GM23338 (cell line): ENCODE measurements around the gene LNP1. TPM values are rescaled to one million over a fixed set of nuclear protein-coding genes. Genes with fewer than 3 reads are reported as not detected.

Source experiments
- ATAC-seq: fragments of 200-7000 bp; cut with Tn5 transposase; 3 replicates; pipeline ENCODE4 v1.9.1; 2020
- DNase-seq: peaks from one replicate; pipeline ENCODE4 v3.0.0-alpha.2; 2015; ENCODE audit warnings: low spot score
- H2AFZ ChIP-seq: fragments of 200-600 bp; sonication (generic); 2 replicates; pipeline ENCODE4 v1.8.0; 2016; ENCODE audit warnings: antibody characterized with exemption, mild to moderate bottlenecking, moderate library complexity
- H3F3A ChIP-seq: fragments of 200-600 bp; sonication (generic); replicated peaks from 2 replicates; pipeline ENCODE4 v1.8.0; 2017; ENCODE audit warnings: antibody characterized with exemption, mixed run types, low read depth
- H3K27ac ChIP-seq: fragments of 200-600 bp; sonication (generic); 2 replicates; pipeline ENCODE4 v1.6.1; 2016; ENCODE audit warnings: low read depth
- H3K27me3 ChIP-seq: fragments of 200-600 bp; sonication (generic); 2 replicates; pipeline ENCODE4 v1.8.0; 2016; ENCODE audit warnings: mild to moderate bottlenecking, mixed run types, moderate library complexity; ENCODE audit not compliant: insufficient read depth
- H3K36me3 ChIP-seq: fragments of 200-600 bp; sonication (generic); 2 replicates; pipeline ENCODE4 v1.8.0; 2016; ENCODE audit warnings: mild to moderate bottlenecking; ENCODE audit not compliant: insufficient read depth
- H3K4me1 ChIP-seq: fragments of 200-600 bp; sonication (generic); 2 replicates; pipeline ENCODE4 v1.8.0; 2016; ENCODE audit warnings: mild to moderate bottlenecking, moderate library complexity; ENCODE audit not compliant: insufficient read depth
- H3K4me2 ChIP-seq: fragments of 200-600 bp; sonication (generic); 2 replicates; pipeline ENCODE4 v1.7.1; 2017; ENCODE audit warnings: mixed run types
- H3K4me3 ChIP-seq: fragments of 200-600 bp; sonication (generic); 2 replicates; pipeline ENCODE4 v1.6.1; 2016; ENCODE audit warnings: mixed run types
- H3K79me2 ChIP-seq: fragments of 200-600 bp; sonication (generic); replicated peaks from 2 replicates; pipeline ENCODE4 v1.8.0; 2017; ENCODE audit warnings: mild to moderate bottlenecking; ENCODE audit not compliant: insufficient read depth
- H3K9me2 ChIP-seq: fragments of 200-600 bp; sonication (generic); 2 replicates; pipeline ENCODE4 v1.8.0; 2017; ENCODE audit not compliant: insufficient read depth
- H4K20me1 ChIP-seq: fragments of 200-600 bp; sonication (generic); replicated peaks from 2 replicates; pipeline ENCODE4 v1.8.0; 2017; ENCODE audit warnings: mild to moderate bottlenecking; ENCODE audit not compliant: insufficient read depth
- H3K27ac Mint-ChIP-seq: 2 replicates; pipeline ENCODE4 v1.8.0; 2020; ENCODE audit warnings: inconsistent platforms, mild to moderate bottlenecking, moderate library complexity, mixed read lengths
- H3K27me3 Mint-ChIP-seq: 3 replicates; pipeline ENCODE4 v1.8.0; 2022; ENCODE audit warnings: low read depth, mild to moderate bottlenecking, moderate library complexity, mixed read lengths, inconsistent platforms; ENCODE audit not compliant: insufficient read depth, poor library complexity
- H3K36me3 Mint-ChIP-seq: 3 replicates; pipeline ENCODE4 v1.8.0; 2021; ENCODE audit warnings: low read depth, mild to moderate bottlenecking, inconsistent platforms, moderate library complexity, mixed read lengths
- H3K4me1 Mint-ChIP-seq: 3 replicates; pipeline ENCODE4 v1.8.0; 2020; ENCODE audit warnings: mild to moderate bottlenecking, inconsistent platforms, mixed read lengths
- H3K4me3 Mint-ChIP-seq: 3 replicates; pipeline ENCODE4 v1.8.0; 2021; ENCODE audit warnings: moderate library complexity, mild to moderate bottlenecking, inconsistent platforms, mixed read lengths
- H3K9me3 Mint-ChIP-seq: 3 replicates; pipeline ENCODE4 v1.8.0; 2020; ENCODE audit warnings: moderate library complexity, mild to moderate bottlenecking, inconsistent platforms, mixed read lengths
- CREB1 ChIP-seq: fragments of 250-450 bp; sonication (Bioruptor Pico); IDR thresholded peaks from 2 replicates; pipeline ENCODE4 v1.5.0; 2020; ENCODE audit warnings: low read depth, mild to moderate bottlenecking, moderate library complexity
- CTCF ChIP-seq, 2 experiments: fragments of 200-600 bp in 1 of 2; sonication (generic) in 1 of 2; conservative IDR thresholded peaks; 2 replicates each; pipeline versions ENCODE4 v1.5.1 to v1.6.1; 2016 to 2017; ENCODE audit warnings: antibody characterized with exemption in 2 of 2, low read depth in 2 of 2, mild to moderate bottlenecking in 2 of 2, moderate library complexity in 1 of 2
- ETS1 ChIP-seq: IDR thresholded peaks from 2 replicates; pipeline ENCODE4 v1.6.1; 2016; ENCODE audit warnings: antibody characterized with exemption
- EZH2 ChIP-seq: fragments of 200-600 bp; sonication (generic); IDR thresholded peaks from one replicate; pipeline ENCODE4 v1.8.0; 2017; ENCODE audit warnings: antibody characterized with exemption, mild to moderate bottlenecking, low read depth; ENCODE audit not compliant: unreplicated experiment
- EZH2phosphoT487 ChIP-seq: fragments of 200-600 bp; sonication (generic); IDR thresholded peaks from one replicate; pipeline ENCODE4 v1.8.1; 2018; ENCODE audit warnings: antibody characterized with exemption; ENCODE audit not compliant: unreplicated experiment
- JUNB ChIP-seq: IDR thresholded peaks from one replicate; pipeline ENCODE4 v1.6.1; 2016; ENCODE audit warnings: antibody characterized with exemption; ENCODE audit not compliant: unreplicated experiment
- NANOG ChIP-seq: IDR thresholded peaks from 2 replicates; pipeline ENCODE4 v1.6.1; 2016; ENCODE audit warnings: antibody characterized with exemption, borderline replicate concordance
- POLR2AphosphoS5 ChIP-seq: IDR thresholded peaks from 2 replicates; pipeline ENCODE4 v1.6.1; 2016; ENCODE audit warnings: antibody characterized with exemption, low read depth
- REST ChIP-seq: IDR thresholded peaks from one replicate; pipeline ENCODE4 v1.6.1; 2018; ENCODE audit warnings: antibody characterized with exemption; ENCODE audit not compliant: unreplicated experiment
- STAT1 ChIP-seq: IDR thresholded peaks from one replicate; pipeline ENCODE4 v1.6.1; 2016; ENCODE audit warnings: antibody characterized with exemption; ENCODE audit not compliant: unreplicated experiment
- ZNF114 ChIP-seq: fragments of 250-450 bp; sonication (Bioruptor Pico); IDR thresholded peaks from 2 replicates; pipeline ENCODE4 v1.5.0; 2020; ENCODE audit warnings: mild to moderate bottlenecking, moderate library complexity
- ZNF331 ChIP-seq: fragments of 250-450 bp; sonication (Bioruptor Pico); IDR thresholded peaks from 2 replicates; pipeline ENCODE4 v1.5.0; 2020; ENCODE audit warnings: low read depth, mild to moderate bottlenecking, moderate library complexity
- ZNF462 ChIP-seq: fragments of 250-450 bp; sonication (Bioruptor Pico); IDR thresholded peaks from 2 replicates; pipeline ENCODE4 v1.5.0; 2020; ENCODE audit warnings: mild to moderate bottlenecking, moderate library complexity
- polyA plus RNA-seq: library from polyadenylated mRNA; unstranded; fragments of >200 nt; fragmentation: Nextera tagmentation; extraction: Ambion mirVana; gene quantifications from 2 replicates; pipeline ENCODE4 v1.2.1, GENCODE V29; 2016
- total RNA-seq: library from RNA; depleted of rRNA; stranded (reverse); fragments of >200 nt; shearing (Covaris generic); gene quantifications from 2 replicates; pipeline ENCODE4 v1.2.3, GENCODE V29; 2014

Gene LNP1
- total and polyA plus RNA-seq, 2 experiments from 2014 or later: 4.7 to 6.7 TPM

GRCh38 chr3:100359035-100359434 is 42.3 kb upstream of the LNP1 start:
- ATAC-seq: no peak
- peaks cover 12% of the 10 kb centered on the region; the same call in 1 of the 2 replicates for H3K36me3 ChIP-seq

More at GRCh38 chr3:100359035-100359434, 42.3 kb upstream of the LNP1 start:
- Mint-ChIP-seq H3K27ac (peak overlapping the region; percentile 39; the same call in 1 of the 2 replicates), H3K9me3 (peaks cover 3% of the 10 kb centered on the region; the same call in 2 of the 3 replicates), H3K27me3 (peaks cover 3% of the 10 kb centered on the region), H3K36me3 (peaks cover 28% of the 10 kb centered on the region; the same call in 2 of the 3 replicates), H3K4me3 (no peak overlapping the region), H3K4me1 (no peaks in the 10 kb centered on the region)
- Histone ChIP-seq H3K9me2 (no peaks in the 10 kb centered on the region), H3K27me3 (no peaks in the 10 kb centered on the region), H4K20me1 (no peaks in the 10 kb centered on the region), H3K4me3 (no peak overlapping the region), H3K79me2 (no peaks in the 10 kb centered on the region), H2AFZ (no peak overlapping the region), H3K27ac (0 out of 2 replicates have a peak overlapping the region, but pooled peaks have one; percentile 2), H3K4me1 (no peaks in the 10 kb centered on the region), H3F3A (no peaks in the 10 kb centered on the region), H3K4me2 (no peak overlapping the region)
- TF ChIP-seq REST: no peak
- no peak for TF ChIP-seq ZNF462 (CRISPR knock-in tag)
- TF ChIP-seq EZH2: no peak
- TF ChIP-seq EZH2phosphoT487: no peak
- TF ChIP-seq JUNB: no peak
- no peak for TF ChIP-seq ETS1
- no peak for TF ChIP-seq CTCF (conservative IDR thresholded peaks at IDR 0.05; ENCODE audit: low read depth in 2 of 2)
- no peak for TF ChIP-seq POLR2AphosphoS5
- TF ChIP-seq STAT1: no peak
- no peak for TF ChIP-seq ZNF331 (CRISPR knock-in tag)
- TF ChIP-seq NANOG: no peak
- TF ChIP-seq ZNF114 (CRISPR knock-in tag): no peak
- TF ChIP-seq CREB1 (CRISPR knock-in tag): no peak
- no peak for DNase-seq
